Memory B cell (primary cell): ENCODE data around the gene PARP1.
"Not testable (repeated sequence)": the region's sequence is repeated elsewhere in the genome, so short reads cannot be mapped to it uniquely, and the experiment has no call there.

Source experiments
- ATAC-seq: fragments of 150-1000 bp; cut with Tn5 transposase; 2 replicates; pipeline ENCODE4 v1.10.0; 2021; ENCODE audit warnings: low read depth, mild to moderate bottlenecking, moderate library complexity
- DNase-seq, 2 donors: peaks; one replicate each; pipeline ENCODE4 v3.0.0; 2022; ENCODE audit warnings: low spot score in 2 of 2
- H3K27ac Mint-ChIP-seq: one replicate; pipeline ENCODE4 v1.8.0; 2022; ENCODE audit warnings: mild to moderate bottlenecking, moderate library complexity, mixed read lengths
- H3K27me3 Mint-ChIP-seq: one replicate; pipeline ENCODE4 v1.8.0; 2022; ENCODE audit warnings: mixed read lengths
- H3K36me3 Mint-ChIP-seq: one replicate; pipeline ENCODE4 v1.8.0; 2022; ENCODE audit warnings: mild to moderate bottlenecking, mixed read lengths
- H3K4me1 Mint-ChIP-seq: one replicate; pipeline ENCODE4 v1.8.0; 2022; ENCODE audit warnings: mixed read lengths
- H3K4me3 Mint-ChIP-seq: one replicate; pipeline ENCODE4 v1.8.0; 2022; ENCODE audit warnings: mild to moderate bottlenecking, moderate library complexity, mixed read lengths
- H3K9me3 Mint-ChIP-seq: one replicate; pipeline ENCODE4 v1.8.0; 2022; ENCODE audit warnings: mixed read lengths

The PARP1 gene

DNA sequence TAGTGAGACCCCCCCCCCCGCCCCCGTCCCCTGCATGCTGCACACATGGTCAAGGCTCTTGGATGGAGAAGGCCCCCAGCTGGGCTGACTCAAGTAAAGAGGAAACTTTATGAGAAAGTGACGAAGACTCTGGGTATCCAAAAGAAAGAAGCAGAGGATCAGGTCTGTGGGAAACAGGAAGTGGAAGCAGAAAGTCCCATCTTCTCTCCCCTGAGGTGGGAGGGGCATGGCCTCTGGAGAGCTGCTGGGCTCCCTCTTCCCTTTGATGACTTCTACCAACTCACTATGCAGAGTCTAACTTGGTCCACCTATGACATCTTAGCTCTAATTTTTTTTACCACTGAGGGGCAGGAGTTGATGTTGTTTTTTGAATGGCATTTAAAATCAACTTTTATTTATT, 56.2 kb downstream of the PARP1 start:
- Mint-ChIP-seq H3K36me3 (peaks cover 2% of the 10 kb centered on the region), H3K9me3 (no peaks in the 10 kb centered on the region), H3K4me1 (peaks cover 34% of the 10 kb centered on the region), H3K27me3 (no peaks in the 10 kb centered on the region), H3K27ac (no peak overlapping the region), H3K4me3 (no peak overlapping the region)
- ATAC-seq (no peak), DNase-seq (no peak)

- Mint-ChIP-seq H3K9me3 (no peaks in the 10 kb centered on the region), H3K4me3 (no peak overlapping the region), H3K27me3 (no peaks in the 10 kb centered on the region), H3K36me3 (peaks cover 1% of the 10 kb centered on the region), H3K4me1 (peaks cover 24% of the 10 kb centered on the region), H3K27ac (no peak overlapping the region)
- no peak for DNase-seq
- no peak for ATAC-seq
These were observed 57.4 kb downstream of the PARP1 start for GRCh38 chr1:226350519-226350865.

DNA sequence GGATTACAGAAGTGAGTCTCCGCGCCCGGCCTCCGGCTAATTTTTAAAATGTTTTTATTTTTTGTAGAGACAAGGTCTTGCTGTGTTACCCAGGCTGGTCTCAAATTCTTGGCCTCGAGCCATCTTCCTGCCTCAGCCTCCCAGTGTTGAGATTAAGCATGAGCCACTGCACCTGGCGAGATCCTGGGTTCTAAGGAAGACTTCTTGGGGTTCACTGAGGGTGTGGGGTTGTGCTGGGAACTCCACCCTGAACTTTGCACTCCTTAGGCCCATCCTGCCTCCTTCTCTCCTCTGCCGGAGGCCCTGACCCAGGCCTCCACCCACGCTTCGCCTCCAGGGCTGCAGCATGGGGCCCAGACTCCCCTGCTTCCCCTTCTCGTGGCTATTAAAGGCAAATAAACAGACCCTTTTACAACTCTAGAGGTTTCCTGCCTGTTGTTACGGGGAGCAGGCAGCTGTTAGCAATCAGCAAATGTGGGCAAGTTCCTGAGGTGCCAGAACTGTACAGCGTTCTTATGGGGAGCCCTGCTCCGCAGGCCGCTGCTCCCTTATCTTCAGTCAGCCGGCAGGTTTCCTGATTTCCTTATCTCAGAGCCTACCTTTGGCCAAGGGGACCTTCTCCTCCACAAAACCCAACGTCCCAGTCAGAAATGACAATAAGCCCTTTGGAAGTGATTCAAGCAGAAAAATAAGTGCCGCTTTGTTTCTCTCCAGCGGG, 57.9 kb downstream of the PARP1 start:
- Mint-ChIP-seq H3K4me3 (peak overlapping the region; percentile 46), H3K36me3 (no peaks in the 10 kb centered on the region), H3K27ac (peak overlapping the region; percentile 61), H3K4me1 (peaks cover 24% of the 10 kb centered on the region), H3K27me3 (no peaks in the 10 kb centered on the region), H3K9me3 (no peaks in the 10 kb centered on the region)
- DNase-seq: no peak
- ATAC-seq: peak; percentile 52

DNA sequence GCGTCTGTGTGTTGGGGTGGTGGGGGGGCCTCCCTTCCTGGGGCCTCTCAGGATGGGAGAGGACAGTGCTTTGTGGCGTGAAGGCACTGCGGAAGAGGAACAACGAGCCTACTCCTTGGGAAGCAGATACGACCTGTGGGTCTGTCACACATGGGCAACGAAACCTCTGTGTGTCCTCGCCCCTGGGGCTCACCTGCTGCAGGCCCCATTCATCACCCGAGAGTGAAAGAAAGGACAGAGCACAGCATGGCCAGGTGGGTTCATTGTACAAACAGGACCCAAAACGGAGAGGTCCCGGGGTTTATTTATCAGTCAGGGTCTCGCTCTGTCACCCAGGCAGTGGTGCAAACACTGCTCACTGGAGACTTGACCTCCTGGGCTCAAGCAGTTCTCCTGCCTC, 58.8 kb downstream of the PARP1 start:
- no peak overlapping the region for H3K4me3 Mint-ChIP-seq

GRCh38 chr1:226344441-226345259, 63.2 kb downstream of the PARP1 start:
- Mint-ChIP-seq H3K9me3 (peaks cover 4% of the 10 kb centered on the region), H3K27me3 (no peaks in the 10 kb centered on the region), H3K4me3 (peak overlapping the region; percentile 11), H3K4me1 (peaks cover 13% of the 10 kb centered on the region), H3K27ac (peak overlapping the region; percentile 82), H3K36me3 (peaks cover 6% of the 10 kb centered on the region)
- ATAC-seq: peak; percentile 82
- DNase-seq: no peak

More for the DNA sequence above, 58.8 kb downstream of the PARP1 start:
- H3K36me3 Mint-ChIP-seq: no peaks in the 10 kb centered on the region
- DNase-seq: no peak
- no peaks in the 10 kb centered on the region for H3K9me3 Mint-ChIP-seq
- peaks cover 28% of the 10 kb centered on the region for H3K4me1 Mint-ChIP-seq
- no peak overlapping the region for H3K27ac Mint-ChIP-seq
- no peak for ATAC-seq
- H3K27me3 Mint-ChIP-seq: no peaks in the 10 kb centered on the region

GRCh38 chr1:226342656-226343055, 65.2 kb downstream of the PARP1 start:
- Mint-ChIP-seq H3K9me3 (peaks cover 4% of the 10 kb centered on the region), H3K36me3 (peaks cover 6% of the 10 kb centered on the region), H3K4me3 (no peak overlapping the region), H3K27ac (no peak overlapping the region), H3K4me1 (peaks cover 11% of the 10 kb centered on the region), H3K27me3 (no peaks in the 10 kb centered on the region)
- ATAC-seq: no peak
- DNase-seq: no peak

DNA sequence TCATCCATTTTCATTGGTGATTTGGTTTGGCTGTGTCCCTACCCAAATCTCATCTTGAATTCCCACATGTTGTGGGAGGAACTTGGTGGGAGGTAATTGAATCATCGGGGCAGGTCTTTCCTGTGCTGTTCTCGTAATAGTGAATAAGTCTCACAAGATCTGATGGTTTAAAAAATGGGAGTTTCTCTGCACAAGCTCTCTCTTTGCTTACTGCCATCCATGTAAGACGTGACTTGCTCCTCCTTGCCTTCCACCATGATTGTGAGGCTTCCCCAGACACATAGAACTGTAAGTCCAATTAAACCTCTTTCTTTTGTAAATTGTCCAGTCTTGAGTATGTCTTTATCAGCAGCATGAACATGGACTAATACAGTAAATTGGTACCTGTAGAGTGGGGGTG, 67.8 kb downstream of the PARP1 start:
- not testable (repeated sequence) for H3K9me3 Mint-ChIP-seq, H3K4me3 Mint-ChIP-seq, H3K36me3 Mint-ChIP-seq, DNase-seq, H3K4me1 Mint-ChIP-seq, H3K27ac Mint-ChIP-seq, ATAC-seq, H3K27me3 Mint-ChIP-seq

- H3K36me3 Mint-ChIP-seq: peaks cover 6% of the 10 kb centered on the region
- H3K27ac Mint-ChIP-seq: no peak overlapping the region
- H3K4me1 Mint-ChIP-seq: peaks cover 9% of the 10 kb centered on the region
- H3K9me3 Mint-ChIP-seq: peaks cover 4% of the 10 kb centered on the region
- H3K4me3 Mint-ChIP-seq: no peak overlapping the region
- DNase-seq: no peak
- ATAC-seq: no peak
- H3K27me3 Mint-ChIP-seq: no peaks in the 10 kb centered on the region
These were observed 70.5 kb downstream of the PARP1 start for GRCh38 chr1:226337276-226337875.

- H3K27me3 Mint-ChIP-seq: no peaks in the 10 kb centered on the region
These were observed 72.2 kb downstream of the PARP1 start for GRCh38 chr1:226335661-226336060.

GRCh38 chr1:226332947-226333346, 74.9 kb downstream of the PARP1 start:
- Mint-ChIP-seq H3K27me3 (no peaks in the 10 kb centered on the region), H3K36me3 (no peaks in the 10 kb centered on the region), H3K4me1 (peaks cover 8% of the 10 kb centered on the region), H3K4me3 (peak overlapping the region; percentile 71), H3K27ac (peak overlapping the region; percentile 90), H3K9me3 (no peaks in the 10 kb centered on the region)
- DNase-seq (no peak), ATAC-seq (no peak)

More at GRCh38 chr1:226335661-226336060, 72.2 kb downstream of the PARP1 start:
- peaks cover 9% of the 10 kb centered on the region for H3K4me1 Mint-ChIP-seq
- peaks cover 5% of the 10 kb centered on the region for H3K36me3 Mint-ChIP-seq
- H3K27ac Mint-ChIP-seq: peak overlapping the region; percentile 25
- DNase-seq (no peak), ATAC-seq (no peak)
- H3K4me3 Mint-ChIP-seq: no peak overlapping the region
- H3K9me3 Mint-ChIP-seq: peaks cover 4% of the 10 kb centered on the region

- H3K36me3 Mint-ChIP-seq: no peaks in the 10 kb centered on the region
- H3K4me1 Mint-ChIP-seq: peaks cover 7% of the 10 kb centered on the region
- H3K27me3 Mint-ChIP-seq: no peaks in the 10 kb centered on the region
- H3K27ac Mint-ChIP-seq: no peak overlapping the region
- no peak overlapping the region for H3K4me3 Mint-ChIP-seq
- no peak for DNase-seq
- no peaks in the 10 kb centered on the region for H3K9me3 Mint-ChIP-seq
- no peak for ATAC-seq
These were observed 78.7 kb downstream of the PARP1 start for GRCh38 chr1:226329237-226329636.

DNA sequence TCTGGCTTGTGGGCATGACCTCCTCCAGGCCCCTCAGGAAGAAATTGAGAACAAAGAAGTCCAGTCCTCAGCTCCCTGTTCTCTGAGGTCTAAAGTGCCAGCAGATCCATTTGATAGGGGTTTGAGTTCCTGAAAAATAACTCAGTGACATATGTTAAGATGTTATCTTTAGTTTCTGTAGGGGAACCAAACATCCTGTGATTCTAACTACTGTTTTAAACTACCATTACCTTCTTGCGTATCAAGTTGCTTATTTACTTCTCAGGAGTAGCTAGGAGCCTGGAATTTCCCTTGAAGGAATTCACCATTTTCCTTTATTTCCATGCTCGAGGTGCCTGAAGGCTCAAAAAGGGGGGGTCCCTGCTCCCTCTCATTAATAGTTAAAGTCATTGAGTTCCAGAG, 80.1 kb downstream of the PARP1 start:
- no peaks in the 10 kb centered on the region for H3K36me3 Mint-ChIP-seq
- peaks cover under 1% of the 10 kb centered on the region for H3K4me1 Mint-ChIP-seq
- H3K9me3 Mint-ChIP-seq: no peaks in the 10 kb centered on the region
- no peak for DNase-seq
- ATAC-seq: no peak
- H3K4me3 Mint-ChIP-seq: no peak overlapping the region
- no peaks in the 10 kb centered on the region for H3K27me3 Mint-ChIP-seq
- no peak overlapping the region for H3K27ac Mint-ChIP-seq

- ATAC-seq (no peak), DNase-seq (no peak)
- no peaks in the 10 kb centered on the region for H3K9me3 Mint-ChIP-seq
These were observed 82.7 kb downstream of the PARP1 start for GRCh38 chr1:226325178-226325577.

GRCh38 chr1:226324479-226324878, 83.4 kb downstream of the PARP1 start:
- Mint-ChIP-seq H3K4me1 (no peaks in the 10 kb centered on the region), H3K27ac (no peak overlapping the region), H3K9me3 (no peaks in the 10 kb centered on the region), H3K27me3 (peaks cover 4% of the 10 kb centered on the region), H3K36me3 (no peaks in the 10 kb centered on the region), H3K4me3 (no peak overlapping the region)
- no peak for ATAC-seq
- no peak for DNase-seq

More at GRCh38 chr1:226325178-226325577, 82.7 kb downstream of the PARP1 start:
- peaks cover 4% of the 10 kb centered on the region for H3K27me3 Mint-ChIP-seq
- H3K4me3 Mint-ChIP-seq: no peak overlapping the region
- H3K36me3 Mint-ChIP-seq: no peaks in the 10 kb centered on the region
- H3K4me1 Mint-ChIP-seq: no peaks in the 10 kb centered on the region
- no peak overlapping the region for H3K27ac Mint-ChIP-seq
